ENCODE results near the gene TECTA. TPM values are rescaled to one million over a fixed set of nuclear protein-coding genes. Genes with fewer than 3 reads are reported as not detected.

TECTA gene
- polyA plus RNA-seq, 2 donors, result 0.09 to 0.22 TPM

DNA sequence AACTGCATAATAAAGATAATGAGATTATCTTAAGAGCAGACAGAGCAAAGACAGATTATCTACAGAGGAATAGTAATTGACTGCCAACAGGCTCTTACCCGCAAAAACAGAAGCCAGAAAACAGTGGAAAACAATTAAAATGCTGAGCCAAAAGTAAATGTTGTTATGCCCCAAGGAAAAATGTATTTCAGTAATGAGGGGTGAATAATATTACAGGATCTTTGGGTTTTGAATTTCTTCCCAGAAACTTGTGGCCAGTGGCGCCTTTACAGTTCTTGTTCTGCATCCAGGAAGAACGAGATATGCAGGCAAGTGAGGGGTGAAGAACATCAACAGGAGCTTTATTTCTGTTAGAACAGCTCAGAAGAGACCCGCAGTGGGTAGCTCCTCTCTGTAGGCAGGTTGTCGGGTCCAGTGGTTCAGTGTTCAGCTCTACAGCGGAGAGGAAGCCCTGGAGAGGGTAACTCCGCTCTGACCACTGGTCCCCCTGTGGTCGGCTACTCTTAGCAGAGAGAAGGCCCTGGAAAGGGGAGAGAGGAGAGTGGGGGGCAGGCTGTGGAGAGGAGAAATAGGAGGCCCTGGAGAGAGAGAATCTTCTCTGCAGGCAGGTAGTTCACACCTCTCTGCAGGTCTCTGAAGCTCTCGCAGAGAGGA lies 139.7 kb downstream of the TECTA start:
- Histone ChIP-seq H3K4me1 (ENCODE audit: control insufficient read depth in 2 of 2, insufficient read depth in 2 of 2, low read length in 1 of 2) (peaks cover 2 to 13% of the 10 kb centered on the region in 2 donors), H3K36me3 (ENCODE audit: control insufficient read depth in 2 of 2, insufficient read depth in 2 of 2, low read length in 1 of 2) (no peaks in the 10 kb centered on the region), H3K9me3 (ENCODE audit: control insufficient read depth in 2 of 2, insufficient read depth in 1 of 2, low read depth in 1 of 2, low read length in 1 of 2) (no peaks in the 10 kb centered on the region), H3K4me3 (ENCODE audit: low read depth in 1 of 2, low read length in 2 of 2) (no peak overlapping the region), H3K27me3 (ENCODE audit: control insufficient read depth in 1 of 2, insufficient read depth in 2 of 2, low read length in 2 of 2) (no peaks in the 10 kb centered on the region), H3K27ac (ENCODE audit: low read depth in 2 of 2, low read length in 1 of 2) (no peak overlapping the region)
- WGBS, 2 donors, result 62 to 67% methylated on average over 9 of the region's 9 CpGs

Other genes with a start within 250 kb of the TECTA start
- 1 to 10 TPM; 2.0 to 2.2 TPM for gene TBCEL, start 77.1 kb upstream of the TECTA start, polyA plus RNA-seq
- 10 to 100 TPM; 37.2 to 40.6 TPM for gene SC5D, start 191.5 kb downstream of the TECTA start, polyA plus RNA-seq

Data from esophagus (tissue), 2 donors.